ENCODE results near the gene POLD1.

DNA sequence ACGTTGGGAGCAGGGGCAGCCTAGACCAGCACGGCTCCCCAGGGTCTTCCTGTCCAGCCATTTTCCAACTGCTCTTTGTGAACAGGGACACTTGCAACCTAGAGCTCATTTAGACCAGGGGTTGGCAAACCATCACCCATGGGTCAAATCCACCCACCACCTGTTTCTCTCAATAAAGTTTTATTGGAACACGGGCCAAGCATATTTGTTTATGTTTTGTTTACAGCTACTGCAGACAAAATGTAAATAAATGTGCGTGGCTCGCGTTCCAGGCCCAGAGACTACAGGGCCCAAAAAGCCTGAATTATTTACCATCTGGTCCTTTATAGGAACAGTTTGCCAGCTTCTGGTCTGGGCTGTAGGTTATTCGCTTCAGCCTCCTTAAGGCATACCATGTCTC, 78.8 kb downstream of the POLD1 start:
- TF ChIP-seq, protein P1, sequence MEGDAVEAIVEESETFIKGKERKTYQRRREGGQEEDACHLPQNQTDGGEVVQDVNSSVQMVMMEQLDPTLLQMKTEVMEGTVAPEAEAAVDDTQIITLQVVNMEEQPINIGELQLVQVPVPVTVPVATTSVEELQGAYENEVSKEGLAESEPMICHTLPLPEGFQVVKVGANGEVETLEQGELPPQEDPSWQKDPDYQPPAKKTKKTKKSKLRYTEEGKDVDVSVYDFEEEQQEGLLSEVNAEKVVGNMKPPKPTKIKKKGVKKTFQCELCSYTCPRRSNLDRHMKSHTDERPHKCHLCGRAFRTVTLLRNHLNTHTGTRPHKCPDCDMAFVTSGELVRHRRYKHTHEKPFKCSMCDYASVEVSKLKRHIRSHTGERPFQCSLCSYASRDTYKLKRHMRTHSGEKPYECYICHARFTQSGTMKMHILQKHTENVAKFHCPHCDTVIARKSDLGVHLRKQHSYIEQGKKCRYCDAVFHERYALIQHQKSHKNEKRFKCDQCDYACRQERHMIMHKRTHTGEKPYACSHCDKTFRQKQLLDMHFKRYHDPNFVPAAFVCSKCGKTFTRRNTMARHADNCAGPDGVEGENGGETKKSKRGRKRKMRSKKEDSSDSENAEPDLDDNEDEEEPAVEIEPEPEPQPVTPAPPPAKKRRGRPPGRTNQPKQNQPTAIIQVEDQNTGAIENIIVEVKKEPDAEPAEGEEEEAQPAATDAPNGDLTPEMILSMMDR (IDR thresholded peaks at IDR 0.05): no peak
- no peak for TF ChIP-seq POLR2A (IDR thresholded peaks at IDR 0.05)
